ENCODE results near the gene G6PC3. TPM values are rescaled to one million over a fixed set of nuclear protein-coding genes. Genes with fewer than 3 reads are reported as not detected.
"Not testable (repeated sequence)": the region's sequence is repeated elsewhere in the genome, so short reads cannot be mapped to it uniquely, and the experiment has no call there.

Gene G6PC3
- total and polyA plus RNA-seq, 2 of the 4 experiments (the other 2 are of a cell fraction): 20.4 to 107 TPM

GRCh38 chr17:44033861-44034408, 36.6 kb upstream of the G6PC3 start:
- Histone ChIP-seq H3K4me1 (ENCODE audit: control insufficient read depth, insufficient read depth, low read length) (no peaks in the 10 kb centered on the region), H3K18ac (ENCODE audit: low read depth, low read length) (no peak overlapping the region), H2BK120ac (ENCODE audit: low read depth, low read length) (no peak overlapping the region), H2BK20ac (ENCODE audit: low read depth, low read length) (no peak overlapping the region), H3K27ac (ENCODE audit: insufficient read depth, low read length) (no peak overlapping the region), H2AK5ac (ENCODE audit: low read depth, low read length) (no peak overlapping the region), H4K5ac (ENCODE audit: low read depth, low read length) (no peak overlapping the region), H3K79me1 (ENCODE audit: low read depth in 1 of 2, low read length in 2 of 2) (peaks cover 24 to 51% of the 10 kb centered on the region in 2 experiments), H3K4ac (ENCODE audit: low read depth, low read length) (no peak overlapping the region), H3K36me3 (ENCODE audit: control insufficient read depth, insufficient read depth, low read length) (peaks cover 40% of the 10 kb centered on the region), H2BK15ac (ENCODE audit: low read depth, low read length) (no peak overlapping the region), H3K56ac (ENCODE audit: extremely low read depth, insufficient read depth, low read length) (no peak overlapping the region), H3K9ac (ENCODE audit: low read depth, low read length) (no peak overlapping the region), H4K8ac (ENCODE audit: low read depth in 2 of 2, low read length in 2 of 2) (no peak overlapping the region), H4K91ac (ENCODE audit: insufficient read depth, low read depth, low read length) (no peak overlapping the region), H3K9me3 (ENCODE audit: control insufficient read depth, insufficient read depth, low read length) (no peaks in the 10 kb centered on the region), H4K20me1 (ENCODE audit: insufficient read depth, low read length) (peaks cover 13% of the 10 kb centered on the region), H3K9me1 (ENCODE audit: insufficient read depth, low read length) (peaks cover 9% of the 10 kb centered on the region), H2AK9ac (replicated peaks; ENCODE audit: low read depth, low read length, poor library complexity) (no peak overlapping the region), H3K27me3 (ENCODE audit: control insufficient read depth, insufficient read depth, low read length) (no peaks in the 10 kb centered on the region), H3K23ac (ENCODE audit: low read depth, low read length) (no peak overlapping the region), H2BK5ac (ENCODE audit: low read depth, low read length, poor library complexity, severe bottlenecking) (no peak overlapping the region), H3K4me3 (ENCODE audit: insufficient read depth, low read depth, low read length) (no peak overlapping the region), H2AFZ (replicated peaks; ENCODE audit: low read length, poor library complexity) (no peak overlapping the region), H3K4me2 (ENCODE audit: low read depth, low read length) (no peak overlapping the region), H3K14ac (replicated peaks; ENCODE audit: low read depth, low read length) (no peak overlapping the region)
- intact Hi-C loops (cut with micrococcal nuclease): no loop called here
- TF ChIP-seq RFX5 (IDR thresholded peaks at IDR 0.05; ENCODE audit: low read depth, low read length) (no peak), ELK1 (IDR thresholded peaks at IDR 0.05; ENCODE audit: borderline replicate concordance, low read depth, low read length) (no peak), CEBPB (IDR thresholded peaks at IDR 0.05; ENCODE audit: low read depth, low read length) (no peak), RAD21 (IDR thresholded peaks at IDR 0.05; ENCODE audit: low read length) (no peak), CHD1 (IDR thresholded peaks at IDR 0.05; ENCODE audit: low read depth, low read length) (no peak)
- TF ChIP-seq, protein P1, sequence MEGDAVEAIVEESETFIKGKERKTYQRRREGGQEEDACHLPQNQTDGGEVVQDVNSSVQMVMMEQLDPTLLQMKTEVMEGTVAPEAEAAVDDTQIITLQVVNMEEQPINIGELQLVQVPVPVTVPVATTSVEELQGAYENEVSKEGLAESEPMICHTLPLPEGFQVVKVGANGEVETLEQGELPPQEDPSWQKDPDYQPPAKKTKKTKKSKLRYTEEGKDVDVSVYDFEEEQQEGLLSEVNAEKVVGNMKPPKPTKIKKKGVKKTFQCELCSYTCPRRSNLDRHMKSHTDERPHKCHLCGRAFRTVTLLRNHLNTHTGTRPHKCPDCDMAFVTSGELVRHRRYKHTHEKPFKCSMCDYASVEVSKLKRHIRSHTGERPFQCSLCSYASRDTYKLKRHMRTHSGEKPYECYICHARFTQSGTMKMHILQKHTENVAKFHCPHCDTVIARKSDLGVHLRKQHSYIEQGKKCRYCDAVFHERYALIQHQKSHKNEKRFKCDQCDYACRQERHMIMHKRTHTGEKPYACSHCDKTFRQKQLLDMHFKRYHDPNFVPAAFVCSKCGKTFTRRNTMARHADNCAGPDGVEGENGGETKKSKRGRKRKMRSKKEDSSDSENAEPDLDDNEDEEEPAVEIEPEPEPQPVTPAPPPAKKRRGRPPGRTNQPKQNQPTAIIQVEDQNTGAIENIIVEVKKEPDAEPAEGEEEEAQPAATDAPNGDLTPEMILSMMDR (conservative IDR thresholded peaks at IDR 0.05; ENCODE audit: low read depth, low read length): no peak
- ATAC-seq (ENCODE audit: low read depth) (no peak), DNase-seq (no peak)
- WGBS, 2 experiments (ENCODE audit: extremely low coverage in 2 of 2, insufficient read length in 1 of 2): no CpG with 5 or more reads among the region's 3 CpGs
- ChIA-PET CTCF (no interaction called here), POLR2A (ENCODE audit: unreplicated experiment) (no interaction called here)
- dilution Hi-C loops (cut with HindIII; ENCODE audit: low sequenced_read_pairs, unreplicated experiment): no loop called here
- no TSS peak for BruUV-seq (replicated peaks)
- in situ Hi-C loops (cut with MboI; ENCODE audit: low sequenced_read_pairs): no loop called here

GRCh38 chr17:44034688-44035087, 35.8 kb upstream of the G6PC3 start:
- H4K5ac ChIP-seq (ENCODE audit: low read depth, low read length); H3K27me3 ChIP-seq (ENCODE audit: control insufficient read depth, insufficient read depth, low read length); dilution Hi-C loops (cut with HindIII; ENCODE audit: low sequenced_read_pairs, unreplicated experiment); H2AK5ac ChIP-seq (ENCODE audit: low read depth, low read length); DNase-seq; H2BK20ac ChIP-seq (ENCODE audit: low read depth, low read length); H3K27ac ChIP-seq (ENCODE audit: insufficient read depth, low read length); CTCF ChIA-PET; ATAC-seq (ENCODE audit: low read depth); H4K8ac ChIP-seq (ENCODE audit: low read depth in 2 of 2, low read length in 2 of 2); H3K4me2 ChIP-seq (ENCODE audit: low read depth, low read length); BruUV-seq (replicated peaks); H2BK120ac ChIP-seq (ENCODE audit: low read depth, low read length); H3K4me1 ChIP-seq (ENCODE audit: control insufficient read depth, insufficient read depth, low read length); POLR2A ChIA-PET (ENCODE audit: unreplicated experiment); H3K23ac ChIP-seq (ENCODE audit: low read depth, low read length); H2AFZ ChIP-seq (replicated peaks; ENCODE audit: low read length, poor library complexity); H2BK5ac ChIP-seq (ENCODE audit: low read depth, low read length, poor library complexity, severe bottlenecking); H3K4ac ChIP-seq (ENCODE audit: low read depth, low read length); H3K4me3 ChIP-seq (ENCODE audit: insufficient read depth, low read depth, low read length); H3K56ac ChIP-seq (ENCODE audit: extremely low read depth, insufficient read depth, low read length); H2BK15ac ChIP-seq (ENCODE audit: low read depth, low read length); H3K14ac ChIP-seq (replicated peaks; ENCODE audit: low read depth, low read length); H3K9me1 ChIP-seq (ENCODE audit: insufficient read depth, low read length); H3K9ac ChIP-seq (ENCODE audit: low read depth, low read length); intact Hi-C loops (cut with micrococcal nuclease); H3K9me3 ChIP-seq (ENCODE audit: control insufficient read depth, insufficient read depth, low read length); H3K18ac ChIP-seq (ENCODE audit: low read depth, low read length); H2AK9ac ChIP-seq (replicated peaks; ENCODE audit: low read depth, low read length, poor library complexity); H4K91ac ChIP-seq (ENCODE audit: insufficient read depth, low read depth, low read length); in situ Hi-C loops (cut with MboI; ENCODE audit: low sequenced_read_pairs): not testable (repeated sequence)
- Histone ChIP-seq H3K79me1 (ENCODE audit: low read depth in 1 of 2, low read length in 2 of 2) (peaks cover 22 to 45% of the 10 kb centered on the region in 2 experiments), H3K36me3 (ENCODE audit: control insufficient read depth, insufficient read depth, low read length) (peaks cover 35% of the 10 kb centered on the region), H4K20me1 (ENCODE audit: insufficient read depth, low read length) (peaks cover 11% of the 10 kb centered on the region)
- WGBS, 2 experiments (ENCODE audit: extremely low coverage in 2 of 2, insufficient read length in 1 of 2): no CpG with 5 or more reads among the region's 3 CpGs

Data from IMR-90 (cell line).